Endothelial cell of umbilical vein (primary cell): ENCODE measurements around the gene CHSY3. TPM values are rescaled to one million over a fixed set of nuclear protein-coding genes. Genes with fewer than 3 reads are reported as not detected.

Experiments
- BruUV-seq: library from RNA; stranded (reverse); fragments of 400-500 nt; replicated peaks from 2 replicates; lab custom pipeline; 2021; lab: Mats Ljungman, UMichigan
- CTCF ChIA-PET: fragments of 300-600, 350-600 bp; sonication (Branson Sonifier 250); formaldehyde crosslinking; loops from one replicate; lab custom pipeline; 2021; ENCODE audit warnings: antibody characterized with exemption, inconsistent platforms; lab: Charles Lee
- POLR2A ChIA-PET: fragments of 300-600, 350-600 bp; sonication (Branson Sonifier 250); formaldehyde crosslinking; loops from one replicate; lab custom pipeline; 2021; ENCODE audit warnings: antibody characterized with exemption, inconsistent platforms; lab: Charles Lee
- DNase-seq: peaks from one replicate; pipeline ENCODE4 v3.0.0-alpha.2; 2011; ENCODE audit warnings: low read depth, low spot score
- FAIRE-seq: peaks from 2 replicates; lab custom pipeline; 2011; peaks lifted over from hg19 to GRCh38; lab: Jason Lieb, UNC
- H2AFZ ChIP-seq: 2 replicates; pipeline ENCODE4 v1.6.0; 2012; ENCODE audit warnings: low read depth, low read length, control low read depth, inconsistent platforms
- H3K27ac ChIP-seq: 2 replicates; pipeline ENCODE4 v1.5.1; 2011; ENCODE audit warnings: low read depth, mild to moderate bottlenecking, control low read depth, low read length, moderate library complexity; ENCODE audit not compliant: insufficient read depth
- H3K27me3 ChIP-seq, 2 experiments: 2 replicates each; pipeline versions ENCODE4 v1.6.0 to v1.6.1; 2011; ENCODE audit warnings: low read length in 2 of 2, mixed read lengths in 1 of 2; ENCODE audit not compliant: control insufficient read depth in 2 of 2, insufficient read depth in 2 of 2
- H3K36me3 ChIP-seq, 2 experiments: 2 replicates in 1 of 2; 3 replicates in 1 of 2; pipeline ENCODE4 v1.5.1; 2011; ENCODE audit warnings: low read length in 2 of 2, mild to moderate bottlenecking in 1 of 2, moderate library complexity in 1 of 2; ENCODE audit not compliant: control insufficient read depth in 2 of 2, insufficient read depth in 2 of 2; ENCODE audit errors: extremely low read depth in 1 of 2
- H3K4me1 ChIP-seq: 3 replicates; pipeline ENCODE4 v1.5.1; 2011; ENCODE audit warnings: mild to moderate bottlenecking, low read length; ENCODE audit not compliant: control insufficient read depth, insufficient read depth; ENCODE audit errors: extremely low read depth
- H3K4me2 ChIP-seq: 2 replicates; pipeline ENCODE4 v1.6.1; 2011; ENCODE audit warnings: low read length, control low read depth, mixed read lengths; ENCODE audit not compliant: insufficient read depth
- H3K4me3 ChIP-seq, 3 experiments: fragments of 200-600 bp in 1 of 3; sonication (generic), shearing (Covaris generic) in 1 of 3; replicated peaks in 1 of 3; 2 replicates each; pipeline ENCODE4 v1.5.1; 2011 to 2016; ENCODE audit warnings: control low read depth in 3 of 3, low read length in 3 of 3, mild to moderate bottlenecking in 2 of 3, inconsistent platforms in 1 of 3, low read depth in 1 of 3, moderate library complexity in 1 of 3; ENCODE audit not compliant: insufficient read depth in 1 of 3
- H3K79me2 ChIP-seq: 2 replicates; pipeline ENCODE4 v1.6.0; 2012; ENCODE audit warnings: low read length, inconsistent platforms; ENCODE audit not compliant: control insufficient read depth, insufficient read depth
- H3K9ac ChIP-seq: replicated peaks from 2 replicates; pipeline ENCODE3; 2011; ENCODE audit warnings: low read length, control low read depth; ENCODE audit not compliant: insufficient read depth; ENCODE audit errors: extremely low read depth
- H3K9me1 ChIP-seq: replicated peaks from 3 replicates; pipeline ENCODE4 v1.6.0; 2011; ENCODE audit warnings: mild to moderate bottlenecking, low read length; ENCODE audit not compliant: control insufficient read depth, insufficient read depth; ENCODE audit errors: extremely low read depth
- H3K9me3 ChIP-seq: replicated peaks from 2 replicates; pipeline ENCODE4 v1.5.1; 2012; ENCODE audit warnings: low read length, inconsistent platforms; ENCODE audit not compliant: control insufficient read depth, insufficient read depth
- H4K20me1 ChIP-seq: replicated peaks from 2 replicates; pipeline ENCODE3; 2011; ENCODE audit warnings: mild to moderate bottlenecking, low read length; ENCODE audit not compliant: control insufficient read depth, insufficient read depth; ENCODE audit errors: extremely low read depth
- EZH2 ChIP-seq: IDR thresholded peaks from 2 replicates; pipeline ENCODE4 v1.6.1; 2012; ENCODE audit warnings: borderline replicate concordance, low read depth, mild to moderate bottlenecking, moderate library complexity, low read length, inconsistent platforms; ENCODE audit not compliant: severe bottlenecking
- MYC ChIP-seq: IDR thresholded peaks from one replicate; pipeline ENCODE4 v1.6.1; 2011; ENCODE audit warnings: mild to moderate bottlenecking, low read depth, low read length
- POLR2AphosphoS5 ChIP-seq: IDR thresholded peaks from 2 replicates; pipeline ENCODE4 v1.6.1; 2012; ENCODE audit warnings: low read depth, mild to moderate bottlenecking, control low read depth, low read length, moderate library complexity; ENCODE audit not compliant: insufficient read depth
- dilution Hi-C: fragments of 300-500 bp; cut with MboI; formaldehyde crosslinking; loops from one replicate; pipeline ENCODE4 v1.15.0; 2019; ENCODE audit warnings: low sequenced_read_pairs; ENCODE audit not compliant: extremely low pct_ligation_motif_present
- intact Hi-C: fragments of 100-400 bp; cut with micrococcal nuclease; formaldehyde crosslinking; loops from one replicate; pipeline ENCODE4 v1.10.0; 2022
- polyA plus RNA-seq, 4 experiments: library from polyadenylated mRNA; depleted of rRNA in 3 of 4; stranded (reverse) in 3 of 4; unstranded in 1 of 4; fragments of >200 nt; gene quantifications; 2 replicates each; pipeline versions ENCODE4 v1.2.1 to v1.2.3, GENCODE V29; 2011 to 2012; ENCODE audit warnings: missing spikeins in 1 of 4
- total RNA-seq: library from RNA; stranded (reverse); gene quantifications from 2 replicates; pipeline ENCODE4 v1.2.3, GENCODE V29; 2021
- TF ChIP-seq, protein P1 (sequence below): IDR thresholded peaks from 2 replicates; pipeline ENCODE4 v1.6.1; 2011; ENCODE audit not compliant: insufficient read depth, insufficient read length

CHSY3 gene
- total and polyA plus RNA-seq, 2 donors (not counting 3 experiments of a cell fraction or from before 2014, with no cell fraction given): 2.2 to 8.4 TPM

DNA sequence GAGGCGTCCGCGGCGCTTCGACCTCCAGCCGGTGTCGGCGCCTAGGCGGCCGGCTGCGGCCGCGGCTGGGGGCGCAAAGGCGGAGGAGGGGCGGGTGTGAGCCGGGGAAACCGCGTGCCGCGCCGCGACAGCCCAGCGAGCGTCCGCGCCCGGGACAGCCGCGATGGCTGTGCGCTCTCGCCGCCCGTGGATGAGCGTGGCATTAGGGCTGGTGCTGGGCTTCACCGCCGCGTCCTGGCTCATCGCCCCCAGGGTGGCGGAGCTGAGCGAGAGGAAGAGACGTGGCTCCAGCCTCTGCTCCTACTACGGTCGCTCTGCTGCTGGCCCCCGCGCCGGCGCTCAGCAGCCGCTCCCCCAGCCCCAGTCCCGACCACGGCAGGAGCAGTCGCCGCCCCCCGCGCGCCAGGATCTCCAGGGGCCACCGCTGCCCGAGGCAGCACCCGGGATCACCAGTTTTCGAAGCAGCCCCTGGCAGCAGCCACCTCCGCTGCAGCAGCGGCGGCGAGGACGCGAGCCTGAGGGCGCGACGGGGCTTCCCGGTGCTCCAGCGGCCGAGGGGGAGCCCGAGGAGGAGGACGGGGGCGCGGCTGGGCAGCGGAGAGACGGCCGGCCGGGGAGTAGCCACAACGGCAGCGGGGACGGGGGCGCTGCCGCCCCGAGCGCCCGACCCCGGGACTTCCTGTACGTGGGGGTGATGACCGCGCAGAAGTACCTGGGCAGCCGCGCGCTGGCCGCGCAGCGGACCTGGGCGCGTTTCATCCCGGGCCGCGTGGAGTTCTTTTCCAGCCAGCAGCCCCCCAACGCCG, 605 bp downstream of the CHSY3 start:
- peaks cover 15% of the 10 kb centered on the region for H3K4me1 ChIP-seq
- peak overlapping the region; percentile 38 for H3K9ac ChIP-seq
- no peaks in the 10 kb centered on the region for H4K20me1 ChIP-seq
- dilution Hi-C loops: no loop called here
- no peak for FAIRE-seq
- DNase-seq: no peak
- H3K9me3 ChIP-seq: no peaks in the 10 kb centered on the region
- no TSS peak for BruUV-seq
- H3K4me2 ChIP-seq: peak overlapping the region; percentile 97
- no peaks in the 10 kb centered on the region for H3K79me2 ChIP-seq
- no peaks in the 10 kb centered on the region for H3K27me3 ChIP-seq
- peak overlapping the region; percentile 18 for H3K27ac ChIP-seq
- CTCF ChIA-PET: interaction anchor here (0.8 to 3.7 kb wide), 4 partner anchors 134 to 1518 kb away, joined by 3 to 19 read pairs (median 4); no protein-coding TSS in a partner anchor
- POLR2A ChIA-PET: no interaction called here
- H3K4me3 ChIP-seq: peak overlapping the region; percentile 35 to 89 (median 52)
- H2AFZ ChIP-seq: peak overlapping the region; percentile 99
- no peaks in the 10 kb centered on the region for H3K9me1 ChIP-seq
- no peaks in the 10 kb centered on the region for H3K36me3 ChIP-seq
- no peak for TF ChIP-seq MYC
- TF ChIP-seq POLR2AphosphoS5: no peak
- no peak for TF ChIP-seq EZH2
- TF ChIP-seq, protein P1, sequence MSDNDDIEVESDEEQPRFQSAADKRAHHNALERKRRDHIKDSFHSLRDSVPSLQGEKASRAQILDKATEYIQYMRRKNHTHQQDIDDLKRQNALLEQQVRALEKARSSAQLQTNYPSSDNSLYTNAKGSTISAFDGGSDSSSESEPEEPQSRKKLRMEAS: no peak
- intact Hi-C loops: loop anchor here (2.0 to 10.0 kb wide), 5 partner anchors 236 to 1360 kb away; partner anchors contain the start of gene CDC42SE2
